HG03196 (cell line): ENCODE data around the gene DNAAF5.

Experiments used
- ATAC-seq: cut with Tn5 transposase; IDR thresholded peaks from one replicate; pipeline ENCODE4 v1.9.1; 2021; ENCODE audit not compliant: unreplicated experiment

DNAAF5 gene

GRCh38 chr7:765383-765782 lies 38.9 kb downstream of the DNAAF5 start:
- ATAC-seq = no peak

GRCh38 chr7:767580-767940 lies 41.1 kb downstream of the DNAAF5 start:
- no peak for ATAC-seq

- no peak for ATAC-seq
These were observed 41.6 kb downstream of the DNAAF5 start for GRCh38 chr7:767941-768731.

GRCh38 chr7:768881-769504 lies 42.5 kb downstream of the DNAAF5 start:
- no peak for ATAC-seq

- no peak for ATAC-seq
These were observed 43.8 kb downstream of the DNAAF5 start for GRCh38 chr7:770336-770735.

- ATAC-seq = no peak
These were observed 44.3 kb downstream of the DNAAF5 start for GRCh38 chr7:770741-771166.

GRCh38 chr7:771234-772004 lies 44.9 kb downstream of the DNAAF5 start:
- no peak for ATAC-seq

GRCh38 chr7:772005-772294 lies 45.5 kb downstream of the DNAAF5 start:
- ATAC-seq = no peak

GRCh38 chr7:772392-772791 lies 45.9 kb downstream of the DNAAF5 start:
- no peak for ATAC-seq

GRCh38 chr7:772861-773621 lies 46.5 kb downstream of the DNAAF5 start:
- no peak for ATAC-seq

- ATAC-seq = no peak
These were observed 47.1 kb downstream of the DNAAF5 start for GRCh38 chr7:773622-773915.

- no peak for ATAC-seq
These were observed 47.9 kb downstream of the DNAAF5 start for GRCh38 chr7:774161-775109.

GRCh38 chr7:776381-776780 lies 49.9 kb downstream of the DNAAF5 start:
- no peak for ATAC-seq

GRCh38 chr7:776992-777727 lies 50.7 kb downstream of the DNAAF5 start:
- no peak for ATAC-seq

GRCh38 chr7:777728-778078 lies 51.2 kb downstream of the DNAAF5 start:
- ATAC-seq = no peak

GRCh38 chr7:778271-778967 lies 51.9 kb downstream of the DNAAF5 start:
- ATAC-seq = no peak

GRCh38 chr7:778968-779451 lies 52.5 kb downstream of the DNAAF5 start:
- no peak for ATAC-seq

- no peak for ATAC-seq
These were observed 53.0 kb downstream of the DNAAF5 start for GRCh38 chr7:779480-779879.

- no peak for ATAC-seq
These were observed 53.6 kb downstream of the DNAAF5 start for GRCh38 chr7:780081-780480.
